Hippocampal formation (tissue), 2 donors: ENCODE measurements around the gene USP31.

ENCODE experiments used
- DNase-seq, 2 donors: peaks; one replicate each; lab custom pipeline; 2025; lab: John Stamatoyannopoulos, UW

The USP31 gene

GRCh38 chr16:23132775-23133463 lies 16.3 kb downstream of the USP31 start:
- DNase-seq = peak in 1 of 2 donors; percentile 38

- DNase-seq = peak; percentile 38 to 71
Observed at GRCh38 chr16:23131931-23132621, 17.2 kb downstream of the USP31 start.

- DNase-seq = no peak
Observed at GRCh38 chr16:23131436-23131835, 17.8 kb downstream of the USP31 start.

GRCh38 chr16:23131036-23131435 lies 18.2 kb downstream of the USP31 start:
- DNase-seq = no peak

GRCh38 chr16:23129686-23130085 lies 19.6 kb downstream of the USP31 start:
- DNase-seq = no peak

GRCh38 chr16:23128056-23128455 lies 21.2 kb downstream of the USP31 start:
- DNase-seq = no peak

- DNase-seq = no peak
Observed at GRCh38 chr16:23125277-23125676, 24.0 kb downstream of the USP31 start.

GRCh38 chr16:23124315-23124714 lies 24.9 kb downstream of the USP31 start:
- DNase-seq = no peak

GRCh38 chr16:23122144-23122543 lies 27.1 kb downstream of the USP31 start:
- no peak for DNase-seq

GRCh38 chr16:23121024-23121423 lies 28.2 kb downstream of the USP31 start:
- no peak for DNase-seq

GRCh38 chr16:23120562-23120961 lies 28.7 kb downstream of the USP31 start:
- no peak for DNase-seq

- DNase-seq = no peak
Observed at GRCh38 chr16:23119570-23119969, 29.7 kb downstream of the USP31 start.

- no peak for DNase-seq
Observed at GRCh38 chr16:23114131-23114904, 34.9 kb downstream of the USP31 start.

GRCh38 chr16:23113185-23113584 lies 36.1 kb downstream of the USP31 start:
- no peak for DNase-seq

GRCh38 chr16:23110257-23110899 lies 38.9 kb downstream of the USP31 start:
- DNase-seq = no peak

GRCh38 chr16:23107936-23108335 lies 41.3 kb downstream of the USP31 start:
- no peak for DNase-seq

- no peak for DNase-seq
Observed at GRCh38 chr16:23107117-23107516, 42.1 kb downstream of the USP31 start.

- no peak for DNase-seq
Observed at GRCh38 chr16:23105309-23105708, 43.9 kb downstream of the USP31 start.

GRCh38 chr16:23104032-23104955 lies 45.0 kb downstream of the USP31 start:
- DNase-seq = no peak

GRCh38 chr16:23103603-23104002 lies 45.6 kb downstream of the USP31 start:
- no peak for DNase-seq

GRCh38 chr16:23101012-23101550 lies 48.2 kb downstream of the USP31 start:
- no peak for DNase-seq
